DOHH2 (cell line): ENCODE measurements around the gene FOXP3.

Experiments used
- H3F3A ChIP-seq: fragments of 200-600 bp; sonication (generic), shearing (Covaris generic); 2 replicates; pipeline ENCODE4 v1.6.0; 2016; ENCODE audit warnings: antibody characterized with exemption, mild to moderate bottlenecking; ENCODE audit not compliant: control insufficient read depth, insufficient read depth
- H3K27ac ChIP-seq: fragments of 200-600 bp; sonication (generic); 2 replicates; pipeline ENCODE4 v1.5.1; 2014; ENCODE audit warnings: low read depth, mild to moderate bottlenecking, low read length, moderate library complexity
- H3K27me3 ChIP-seq: fragments of 200-600 bp; sonication (generic); 2 replicates; pipeline ENCODE4 v1.6.1; 2014; ENCODE audit warnings: mild to moderate bottlenecking, low read length, mixed read lengths; ENCODE audit not compliant: control insufficient read depth
- H3K36me3 ChIP-seq: fragments of 200-600 bp; sonication (generic); 2 replicates; pipeline ENCODE4 v1.6.1; 2014; ENCODE audit warnings: mild to moderate bottlenecking, low read length, moderate library complexity, mixed read lengths; ENCODE audit not compliant: control insufficient read depth
- H3K4me1 ChIP-seq: fragments of 200-600 bp; sonication (generic); 2 replicates; pipeline ENCODE4 v1.6.1; 2014; ENCODE audit warnings: mild to moderate bottlenecking, low read length, mixed read lengths; ENCODE audit not compliant: control insufficient read depth
- H3K4me2 ChIP-seq: fragments of 200-600 bp; sonication (generic); 2 replicates; pipeline ENCODE4 v1.6.0; 2014; ENCODE audit warnings: mild to moderate bottlenecking, low read length, moderate library complexity
- H3K4me3 ChIP-seq: fragments of 200-600 bp; sonication (generic); 2 replicates; pipeline ENCODE4 v1.5.1; 2014; ENCODE audit warnings: mild to moderate bottlenecking, low read length, mixed read lengths
- H3K79me2 ChIP-seq: fragments of 200-600 bp; sonication (generic); 2 replicates; pipeline ENCODE4 v1.6.1; 2014; ENCODE audit warnings: mild to moderate bottlenecking, low read length, mixed read lengths; ENCODE audit not compliant: control insufficient read depth
- H3K9me2 ChIP-seq: fragments of 200-600 bp; sonication (generic); replicated peaks from 2 replicates; pipeline ENCODE4 v1.6.1; 2014; ENCODE audit warnings: mild to moderate bottlenecking, low read length, mixed read lengths; ENCODE audit not compliant: control insufficient read depth
- H3K9me3 ChIP-seq: fragments of 200-600 bp; sonication (generic); 2 replicates; pipeline ENCODE4 v1.6.1; 2014; ENCODE audit warnings: antibody characterized with exemption, low read length, mixed read lengths; ENCODE audit not compliant: control insufficient read depth, insufficient read depth
- H4K20me1 ChIP-seq: fragments of 200-600 bp; sonication (generic); 2 replicates; pipeline ENCODE4 v1.6.0; 2014; ENCODE audit warnings: low read depth, mild to moderate bottlenecking, antibody characterized with exemption, low read length, moderate library complexity; ENCODE audit not compliant: control insufficient read depth, insufficient read depth
- CTCF ChIP-seq: fragments of 200-600 bp; sonication (generic); IDR thresholded peaks from one replicate; pipeline ENCODE4 v1.5.1; 2014; ENCODE audit warnings: antibody characterized with exemption, mild to moderate bottlenecking, low read depth, low read length; ENCODE audit not compliant: poor library complexity, severe bottlenecking
- EZH2phosphoT487 ChIP-seq: fragments of 200-600 bp; sonication (generic); IDR thresholded peaks from 2 replicates; pipeline ENCODE4 v1.6.1; 2017; ENCODE audit warnings: borderline replicate concordance, mild to moderate bottlenecking, antibody characterized with exemption, low read length, moderate library complexity, mixed read lengths

FOXP3 gene

GRCh38 chrX:49264460-49264859 lies at the start of gene FOXP3:
Gene FOXP3, minus strand, starts transcription at chrX:49264710. Its CDS starts 6,205 bp downstream, at chrX:49258505.
- TF ChIP-seq CTCF (no peak), EZH2phosphoT487 (no peak)
- no peaks in the 10 kb centered on the region for H3F3A ChIP-seq
- H4K20me1 ChIP-seq, result no peaks in the 10 kb centered on the region
- H3K4me3 ChIP-seq, result no peak within 1 kb of the TSS
- H3K4me2 ChIP-seq, result no peak within 1 kb of the TSS
- H3K27me3 ChIP-seq, result no peaks in the 10 kb centered on the region
- peaks cover 7% of the 10 kb centered on the region for H3K4me1 ChIP-seq
- no peaks in the 10 kb centered on the region for H3K9me2 ChIP-seq
- H3K27ac ChIP-seq, result no peak within 1 kb of the TSS
- no peaks in the 10 kb centered on the region for H3K9me3 ChIP-seq
- no peaks in the 10 kb centered on the region for H3K79me2 ChIP-seq
- no peaks in the 10 kb centered on the region for H3K36me3 ChIP-seq

GRCh38 chrX:49312176-49312575 lies 47.7 kb upstream of the FOXP3 start:
- no peaks in the 10 kb centered on the region for H3K9me3 ChIP-seq
- no peak for TF ChIP-seq EZH2phosphoT487
- TF ChIP-seq CTCF, result no peak

GRCh38 chrX:49310371-49310770 lies 45.9 kb upstream of the FOXP3 start:
- H3K9me3 ChIP-seq, result no peaks in the 10 kb centered on the region
- H3F3A ChIP-seq, result no peaks in the 10 kb centered on the region
- H3K36me3 ChIP-seq, result no peaks in the 10 kb centered on the region
- no peaks in the 10 kb centered on the region for H3K79me2 ChIP-seq
- no peak overlapping the region for H3K4me2 ChIP-seq
- TF ChIP-seq CTCF (no peak), EZH2phosphoT487 (no peak)
- no peak overlapping the region for H3K4me3 ChIP-seq
- no peaks in the 10 kb centered on the region for H3K4me1 ChIP-seq
- no peak overlapping the region for H3K27ac ChIP-seq
- H3K27me3 ChIP-seq, result no peaks in the 10 kb centered on the region
- no peaks in the 10 kb centered on the region for H4K20me1 ChIP-seq
- no peaks in the 10 kb centered on the region for H3K9me2 ChIP-seq

More at GRCh38 chrX:49312176-49312575, 47.7 kb upstream of the FOXP3 start:
- H3K27ac ChIP-seq, result no peak overlapping the region
- no peaks in the 10 kb centered on the region for H3K9me2 ChIP-seq
- H3K36me3 ChIP-seq, result no peaks in the 10 kb centered on the region
- H4K20me1 ChIP-seq, result no peaks in the 10 kb centered on the region
- no peaks in the 10 kb centered on the region for H3K27me3 ChIP-seq
- H3K4me1 ChIP-seq, result no peaks in the 10 kb centered on the region
- no peak overlapping the region for H3K4me3 ChIP-seq
- no peaks in the 10 kb centered on the region for H3K79me2 ChIP-seq
- H3F3A ChIP-seq, result no peaks in the 10 kb centered on the region
- H3K4me2 ChIP-seq, result no peak overlapping the region
